HepG2 (cell line): ENCODE measurements around the gene ZFAND4. TPM values are rescaled to one million over a fixed set of nuclear protein-coding genes. Genes with fewer than 3 reads are reported as not detected.

Experiments used
- ASH2L ChIP-seq: fragments of 300-600, 200-600 bp; sonication (generic); IDR thresholded peaks from 2 replicates; pipeline ENCODE4 v1.7.0; 2017; ENCODE audit warnings: low read depth, mild to moderate bottlenecking, moderate library complexity, mixed read lengths, low read length; ENCODE audit not compliant: insufficient read length
- ATF2 ChIP-seq: sonication (generic); formaldehyde crosslinking; IDR thresholded peaks from 2 replicates; pipeline ENCODE4 v1.4.0; 2020; ENCODE audit warnings: missing genetic modification reagents
- HBP1 ChIP-seq: IDR thresholded peaks from 2 replicates; pipeline ENCODE4 v1.6.1; 2016; ENCODE audit warnings: low read depth, control low read depth
- HMG20B ChIP-seq: conservative IDR thresholded peaks from 2 replicates; pipeline ENCODE4 v1.6.1; 2016; ENCODE audit warnings: missing genetic modification reagents, missing compliant biosample characterization
- KLF11 ChIP-seq: IDR thresholded peaks from 2 replicates; pipeline ENCODE4 v1.6.1; 2016; ENCODE audit warnings: missing compliant biosample characterization
- MAZ ChIP-seq, 2 experiments: sonication (generic) in 1 of 2; formaldehyde crosslinking in 1 of 2; IDR thresholded peaks; 2 replicates each; pipeline versions ENCODE4 v1.5.0 to v1.6.1; 2012 to 2020; ENCODE audit warnings: low read depth in 2 of 2, mild to moderate bottlenecking in 2 of 2, borderline replicate concordance in 1 of 2, improper control_type of control experiment in 1 of 2, low read length in 1 of 2, missing genetic modification reagents in 1 of 2, moderate library complexity in 1 of 2
- NR2C2 ChIP-seq: sonication (generic); formaldehyde crosslinking; IDR thresholded peaks from 2 replicates; pipeline ENCODE4 v1.4.0; 2020; ENCODE audit warnings: missing genetic modification reagents, mild to moderate bottlenecking, moderate library complexity, borderline replicate concordance
- PITX1 ChIP-seq: sonication (generic); formaldehyde crosslinking; IDR thresholded peaks from 2 replicates; pipeline ENCODE4 v1.5.1; 2020; ENCODE audit warnings: mild to moderate bottlenecking, missing genetic modification reagents
- RFXAP ChIP-seq: sonication (generic); formaldehyde crosslinking; IDR thresholded peaks from 2 replicates; pipeline ENCODE4 v1.4.0; 2020; ENCODE audit warnings: missing genetic modification reagents, borderline replicate concordance
- SAFB2 ChIP-seq: sonication (generic); formaldehyde crosslinking; IDR thresholded peaks from 2 replicates; pipeline ENCODE4 v1.5.1; 2020; ENCODE audit warnings: missing genetic modification reagents, low read depth, mild to moderate bottlenecking, borderline replicate concordance
- SRSF9 ChIP-seq: fragments of 200-400 bp; formaldehyde crosslinking; IDR thresholded peaks from 2 replicates; pipeline ENCODE4 v1.6.1; 2018; ENCODE audit warnings: borderline replicate concordance, mild to moderate bottlenecking, low read depth, low read length; ENCODE audit not compliant: insufficient read depth, poor library complexity, severe bottlenecking
- ZBTB26 ChIP-seq: IDR thresholded peaks from 2 replicates; pipeline ENCODE4 v1.6.1; 2016; ENCODE audit warnings: missing compliant biosample characterization, missing genetic modification reagents, borderline replicate concordance
- ZNF12 ChIP-seq: sonication (generic); formaldehyde crosslinking; IDR thresholded peaks from 2 replicates; pipeline ENCODE4 v1.5.0; 2020; ENCODE audit warnings: missing genetic modification reagents
- ZNF18 ChIP-seq: sonication (generic); formaldehyde crosslinking; IDR thresholded peaks from 2 replicates; pipeline ENCODE4 v1.8.0; 2022; ENCODE audit warnings: mild to moderate bottlenecking, missing genetic modification reagents; ENCODE audit not compliant: insufficient replicate concordance
- ZNF180 ChIP-seq: sonication (generic); formaldehyde crosslinking; IDR thresholded peaks from 2 replicates; pipeline ENCODE4 v1.4.0; 2020; ENCODE audit warnings: low read depth, missing genetic modification reagents, borderline replicate concordance
- ZNF251 ChIP-seq: sonication (generic); formaldehyde crosslinking; IDR thresholded peaks from 2 replicates; pipeline ENCODE4 v1.9.0; 2021; ENCODE audit warnings: mild to moderate bottlenecking, missing genetic modification reagents
- ZNF274 ChIP-seq: sonication (generic); formaldehyde crosslinking; IDR thresholded peaks from 2 replicates; pipeline ENCODE4 v1.5.1; 2020; ENCODE audit warnings: mild to moderate bottlenecking, missing genetic modification reagents
- polyA plus RNA-seq, 8 experiments: library from polyadenylated mRNA; depleted of rRNA in 3 of 8; stranded (reverse) in 7 of 8; unstranded in 1 of 8; fragments of >200 nt; fragmentation: Illumina TruSeq in 4 of 8; extraction: Trizol in 4 of 8; gene quantifications; 2 replicates each; pipeline versions ENCODE4 v1.2.1 to v1.2.3, GENCODE V29; 2011 to 2016; ENCODE audit warnings: low read depth in 4 of 8, missing spikeins in 1 of 8, mixed read lengths in 1 of 8; ENCODE audit not compliant: insufficient read depth in 1 of 8
- total RNA-seq, 5 experiments: library from RNA; depleted of rRNA; stranded (reverse); fragments of >200 nt; fragmentation: Illumina TruSeq; extraction: Trizol; gene quantifications; 2 replicates each; pipeline ENCODE4 v1.2.3, GENCODE V29; 2016; ENCODE audit warnings: low read depth in 1 of 5
- TF ChIP-seq, protein P1 (sequence below): sonication (generic); formaldehyde crosslinking; IDR thresholded peaks from 2 replicates; pipeline ENCODE4 v1.8.0; 2022; ENCODE audit warnings: mild to moderate bottlenecking, missing genetic modification reagents, moderate library complexity

The ZFAND4 gene
- total and polyA plus RNA-seq, 2 of the 13 experiments (the other 11 are each of a cell fraction or from before 2014, with no cell fraction given), result 2.9 to 9.2 TPM

GRCh38 chr10:45594276-45595157 is 78.1 kb downstream of the ZFAND4 start (continued):
- TF ChIP-seq ATF2 (CRISPR knock-in tag), result peak; percentile 85
- peak; percentile 58; the same call in 1 of the 2 replicates for TF ChIP-seq NR2C2 (CRISPR knock-in tag)
- TF ChIP-seq RFXAP (CRISPR knock-in tag), result peak; percentile 71; the same call in 1 of the 2 replicates
- no peak for TF ChIP-seq ZNF251 (CRISPR knock-in tag)
- TF ChIP-seq ZNF274, result peak; percentile 88
- peak; percentile 77 for TF ChIP-seq ASH2L
- TF ChIP-seq MAZ (IDR thresholded peaks at IDR 0.05; ENCODE audit: borderline replicate concordance, low read depth, low read length), result peak; percentile 88
- peak; percentile 98 for TF ChIP-seq MAZ (CRISPR knock-in tag; IDR thresholded peaks at IDR 0.05; ENCODE audit: low read depth)
- TF ChIP-seq ZNF180 (CRISPR knock-in tag), result no peak
- TF ChIP-seq SRSF9, result no peak
- TF ChIP-seq, protein P1, sequence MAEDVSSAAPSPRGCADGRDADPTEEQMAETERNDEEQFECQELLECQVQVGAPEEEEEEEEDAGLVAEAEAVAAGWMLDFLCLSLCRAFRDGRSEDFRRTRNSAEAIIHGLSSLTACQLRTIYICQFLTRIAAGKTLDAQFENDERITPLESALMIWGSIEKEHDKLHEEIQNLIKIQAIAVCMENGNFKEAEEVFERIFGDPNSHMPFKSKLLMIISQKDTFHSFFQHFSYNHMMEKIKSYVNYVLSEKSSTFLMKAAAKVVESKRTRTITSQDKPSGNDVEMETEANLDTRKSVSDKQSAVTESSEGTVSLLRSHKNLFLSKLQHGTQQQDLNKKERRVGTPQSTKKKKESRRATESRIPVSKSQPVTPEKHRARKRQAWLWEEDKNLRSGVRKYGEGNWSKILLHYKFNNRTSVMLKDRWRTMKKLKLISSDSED (CRISPR knock-in tag), result no peak
- peak; percentile 73; the same call in 1 of the 2 replicates for TF ChIP-seq ZNF12 (CRISPR knock-in tag)
- peak; percentile 79 for TF ChIP-seq HMG20B
- TF ChIP-seq PITX1 (CRISPR knock-in tag), result peak; percentile 43
- no peak for TF ChIP-seq KLF11 (CRISPR knock-in tag)
- TF ChIP-seq HBP1 (CRISPR knock-in tag), result peak; percentile 64; the same call in 1 of the 2 replicates
- peak; percentile 64; the same call in 1 of the 2 replicates for TF ChIP-seq SAFB2
- TF ChIP-seq ZBTB26, result peak; percentile 74
- TF ChIP-seq ZNF18 (CRISPR knock-in tag), result peak; percentile 47
